Stomach (tissue), 4 donors: ENCODE data around the gene HHIPL1.

Experiments used
- CTCF ChIP-seq, 7 experiments: fragments of 450-650 bp in 4 of 7; fragments of 200-600 bp in 3 of 7; sonication (generic) in 3 of 7; IDR thresholded peaks; one replicate each; pipeline ENCODE4 v1.5.1; 2016 to 2019; ENCODE audit warnings: antibody characterized with exemption in 7 of 7, control low read depth in 2 of 7, mild to moderate bottlenecking in 1 of 7
- EP300 ChIP-seq: sonication (generic); formaldehyde crosslinking; IDR thresholded peaks from one replicate; pipeline ENCODE4 v1.6.1; 2017; ENCODE audit warnings: antibody characterized with exemption
- POLR2A ChIP-seq, 4 donors: fragments of 450-650 bp; IDR thresholded peaks; one replicate each; pipeline ENCODE4 v1.6.1; 2016; ENCODE audit warnings: antibody characterized with exemption in 4 of 4, control low read depth in 2 of 4, mild to moderate bottlenecking in 1 of 4, moderate library complexity in 1 of 4
- POLR2AphosphoS5 ChIP-seq, 3 donors: sonication (generic); formaldehyde crosslinking; IDR thresholded peaks; one replicate each; pipeline ENCODE4 v1.6.1; 2016; ENCODE audit warnings: antibody characterized with exemption in 3 of 3

GRCh38 chr14:99674776-99675381, 29.9 kb downstream of the HHIPL1 start:
- TF ChIP-seq CTCF (IDR thresholded peaks at IDR 0.05) (no peak), POLR2AphosphoS5 (IDR thresholded peaks at IDR 0.05) (no peak), POLR2A (IDR thresholded peaks at IDR 0.05) (no peak), EP300 (no peak)
